ENCODE data around the gene GRIP1.

GRIP1 gene

GRCh38 chr12:66371982-66372381, 306.9 kb downstream of the GRIP1 start:
- DNase-seq: no peak

GRCh38 chr12:66367015-66367667, 311.7 kb downstream of the GRIP1 start:
- DNase-seq: no peak

- no peak for DNase-seq
Observed at GRCh38 chr12:66365718-66366490, 313.0 kb downstream of the GRIP1 start.

- DNase-seq: no peak
Observed at GRCh38 chr12:66361703-66362102, 317.2 kb downstream of the GRIP1 start.

GRCh38 chr12:66359300-66359699, 319.6 kb downstream of the GRIP1 start:
- no peak for DNase-seq

- DNase-seq: no peak
Observed at GRCh38 chr12:66354291-66354690, 324.6 kb downstream of the GRIP1 start.

- no peak for DNase-seq
Observed at GRCh38 chr12:66352899-66353298, 326.0 kb downstream of the GRIP1 start.

GRCh38 chr12:66352197-66352596, 326.7 kb downstream of the GRIP1 start:
- no peak for DNase-seq

GRCh38 chr12:66351301-66351700, 327.6 kb downstream of the GRIP1 start:
- DNase-seq: no peak

GRCh38 chr12:66345956-66346355, 332.9 kb downstream of the GRIP1 start:
- DNase-seq: no peak

- DNase-seq: no peak
Observed at GRCh38 chr12:66345212-66345611, 333.7 kb downstream of the GRIP1 start.

- DNase-seq: no peak
Observed at GRCh38 chr12:66341126-66341525, 337.8 kb downstream of the GRIP1 start.

GRCh38 chr12:66340131-66340530, 338.7 kb downstream of the GRIP1 start:
- DNase-seq: no peak

- DNase-seq: no peak
Observed at GRCh38 chr12:66337381-66338010, 341.4 kb downstream of the GRIP1 start.

GRCh38 chr12:66335746-66336145, 343.1 kb downstream of the GRIP1 start:
- no peak for DNase-seq

- DNase-seq: no peak
Observed at GRCh38 chr12:66331814-66332213, 347.1 kb downstream of the GRIP1 start.

GRCh38 chr12:66331016-66331415, 347.9 kb downstream of the GRIP1 start:
- no peak for DNase-seq

- DNase-seq: no peak
Observed at GRCh38 chr12:66329941-66330340, 348.9 kb downstream of the GRIP1 start.

- DNase-seq: no peak
Observed at GRCh38 chr12:66323017-66323416, 355.9 kb downstream of the GRIP1 start.

GRCh38 chr12:66321435-66321834, 357.4 kb downstream of the GRIP1 start:
- no peak for DNase-seq

GRCh38 chr12:66320996-66321395, 357.9 kb downstream of the GRIP1 start:
- no peak for DNase-seq

- DNase-seq: no peak
Observed at GRCh38 chr12:66319266-66319954, 359.5 kb downstream of the GRIP1 start.

- no peak for DNase-seq
Observed at GRCh38 chr12:66314278-66314677, 364.6 kb downstream of the GRIP1 start.

GRCh38 chr12:66312189-66312588, 366.7 kb downstream of the GRIP1 start:
- DNase-seq: no peak
